ENCODE data around the gene SELENOV.

GRCh38 chr19:39473443-39473960 is 41.4 kb upstream of the SELENOV start:
- TF ChIP-seq, protein P1, sequence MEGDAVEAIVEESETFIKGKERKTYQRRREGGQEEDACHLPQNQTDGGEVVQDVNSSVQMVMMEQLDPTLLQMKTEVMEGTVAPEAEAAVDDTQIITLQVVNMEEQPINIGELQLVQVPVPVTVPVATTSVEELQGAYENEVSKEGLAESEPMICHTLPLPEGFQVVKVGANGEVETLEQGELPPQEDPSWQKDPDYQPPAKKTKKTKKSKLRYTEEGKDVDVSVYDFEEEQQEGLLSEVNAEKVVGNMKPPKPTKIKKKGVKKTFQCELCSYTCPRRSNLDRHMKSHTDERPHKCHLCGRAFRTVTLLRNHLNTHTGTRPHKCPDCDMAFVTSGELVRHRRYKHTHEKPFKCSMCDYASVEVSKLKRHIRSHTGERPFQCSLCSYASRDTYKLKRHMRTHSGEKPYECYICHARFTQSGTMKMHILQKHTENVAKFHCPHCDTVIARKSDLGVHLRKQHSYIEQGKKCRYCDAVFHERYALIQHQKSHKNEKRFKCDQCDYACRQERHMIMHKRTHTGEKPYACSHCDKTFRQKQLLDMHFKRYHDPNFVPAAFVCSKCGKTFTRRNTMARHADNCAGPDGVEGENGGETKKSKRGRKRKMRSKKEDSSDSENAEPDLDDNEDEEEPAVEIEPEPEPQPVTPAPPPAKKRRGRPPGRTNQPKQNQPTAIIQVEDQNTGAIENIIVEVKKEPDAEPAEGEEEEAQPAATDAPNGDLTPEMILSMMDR (IDR thresholded peaks at IDR 0.05): no peak
- no peak for TF ChIP-seq POLR2A (IDR thresholded peaks at IDR 0.05)
